NCI-H460 (cell line): ENCODE results near the gene CIRBP. TPM values are rescaled to one million over a fixed set of nuclear protein-coding genes. Genes with fewer than 3 reads are reported as not detected.

Experiments used
- DNase-seq: peaks from one replicate; pipeline ENCODE4 v3.0.0-alpha.2; 2016; ENCODE audit warnings: low read depth; ENCODE audit errors: extremely low read depth
- polyA plus RNA-seq: library from polyadenylated mRNA; depleted of rRNA; stranded (reverse); fragments of >200 nt; gene quantifications from 2 replicates; pipeline ENCODE4 v1.2.3, GENCODE V29; 2014; cell fraction: nucleus; rRNA removed
- total RNA-seq: library from RNA; depleted of rRNA; stranded (reverse); fragments of >200 nt; shearing (Covaris generic); gene quantifications from 2 replicates; pipeline ENCODE4 v1.2.3, GENCODE V29; 2014; rRNA removed

The CIRBP gene
- 134 and 148 TPM in 2 replicates for total RNA-seq
- polyA plus RNA-seq: 341 and 581 TPM in 2 replicates

DNA sequence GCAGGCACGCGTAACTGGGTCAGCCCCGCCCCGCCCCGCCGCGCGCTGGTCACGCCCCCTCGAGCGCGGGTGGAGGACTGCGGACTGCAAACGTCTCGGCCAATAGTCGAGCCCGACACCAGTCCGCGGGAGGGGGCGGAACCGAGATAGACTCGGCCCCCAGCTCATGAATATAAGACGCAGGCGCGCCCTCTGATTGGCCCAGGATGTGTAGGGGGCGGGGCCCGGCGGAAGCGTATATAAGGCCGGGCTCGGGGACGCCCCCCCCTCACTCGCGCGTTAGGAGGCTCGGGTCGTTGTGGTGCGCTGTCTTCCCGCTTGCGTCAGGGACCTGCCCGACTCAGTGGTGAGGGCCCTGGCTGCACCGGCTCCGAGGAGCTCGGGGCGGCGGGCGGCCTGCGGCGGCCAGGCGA is at the start of gene CIRBP:
Gene CIRBP, plus strand, starts transcription at position 268 of the 413 bp plus-strand sequence. CDS start 1,602 bp downstream, outside the sequence.
- DNase-seq: peak; percentile 96

DNA sequence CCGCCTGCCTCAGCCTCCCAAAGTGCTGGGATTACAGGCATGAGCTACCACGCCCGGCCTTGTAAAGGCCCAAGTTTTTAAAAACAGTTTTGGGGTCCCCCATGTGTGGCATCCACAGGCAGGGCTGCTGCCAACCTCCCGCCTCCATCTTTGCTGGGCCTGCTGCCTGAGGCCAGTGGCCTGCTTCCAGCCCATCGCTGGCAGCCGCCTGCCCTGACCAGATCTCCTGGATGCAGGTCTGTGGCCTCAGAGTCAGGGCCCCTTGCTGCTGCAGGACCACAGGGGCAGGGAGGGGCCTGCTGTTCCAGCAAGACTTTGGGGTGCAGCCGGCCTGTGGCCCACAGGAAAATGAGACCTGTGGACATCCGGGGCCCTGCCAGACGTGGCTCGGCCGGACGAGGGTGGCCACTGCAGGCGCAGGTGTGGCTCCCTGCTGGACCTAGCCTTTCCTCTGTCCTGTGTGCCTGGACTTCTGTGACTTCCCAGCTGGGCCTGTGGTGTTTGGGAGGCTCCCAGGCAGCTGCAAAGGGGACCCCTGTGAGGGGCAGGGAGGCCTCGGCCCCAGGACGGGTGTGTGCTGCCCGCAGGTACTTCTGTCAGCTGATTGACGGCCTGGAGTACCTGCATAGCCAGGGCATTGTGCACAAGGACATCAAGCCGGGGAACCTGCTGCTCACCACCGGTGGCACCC is 49.2 kb upstream of the CIRBP start:
- no peak for DNase-seq

DNA sequence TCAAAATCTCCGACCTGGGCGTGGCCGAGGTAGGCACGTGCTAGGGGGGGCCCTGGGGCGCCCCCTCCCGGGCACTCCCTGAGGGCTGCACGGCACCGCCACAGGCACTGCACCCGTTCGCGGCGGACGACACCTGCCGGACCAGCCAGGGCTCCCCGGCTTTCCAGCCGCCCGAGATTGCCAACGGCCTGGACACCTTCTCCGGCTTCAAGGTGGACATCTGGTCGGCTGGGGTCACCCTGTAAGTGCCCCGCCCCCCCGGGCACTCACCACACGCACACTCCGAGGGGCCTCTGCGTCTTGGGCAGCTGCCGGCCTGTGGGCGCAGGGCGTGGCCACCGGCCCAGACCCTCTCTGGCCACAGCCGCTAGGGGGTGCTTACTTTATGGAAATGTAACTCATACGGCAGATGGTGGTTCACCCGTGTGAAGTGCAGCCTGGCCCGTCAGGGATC is 48.6 kb upstream of the CIRBP start:
- DNase-seq: no peak

DNA sequence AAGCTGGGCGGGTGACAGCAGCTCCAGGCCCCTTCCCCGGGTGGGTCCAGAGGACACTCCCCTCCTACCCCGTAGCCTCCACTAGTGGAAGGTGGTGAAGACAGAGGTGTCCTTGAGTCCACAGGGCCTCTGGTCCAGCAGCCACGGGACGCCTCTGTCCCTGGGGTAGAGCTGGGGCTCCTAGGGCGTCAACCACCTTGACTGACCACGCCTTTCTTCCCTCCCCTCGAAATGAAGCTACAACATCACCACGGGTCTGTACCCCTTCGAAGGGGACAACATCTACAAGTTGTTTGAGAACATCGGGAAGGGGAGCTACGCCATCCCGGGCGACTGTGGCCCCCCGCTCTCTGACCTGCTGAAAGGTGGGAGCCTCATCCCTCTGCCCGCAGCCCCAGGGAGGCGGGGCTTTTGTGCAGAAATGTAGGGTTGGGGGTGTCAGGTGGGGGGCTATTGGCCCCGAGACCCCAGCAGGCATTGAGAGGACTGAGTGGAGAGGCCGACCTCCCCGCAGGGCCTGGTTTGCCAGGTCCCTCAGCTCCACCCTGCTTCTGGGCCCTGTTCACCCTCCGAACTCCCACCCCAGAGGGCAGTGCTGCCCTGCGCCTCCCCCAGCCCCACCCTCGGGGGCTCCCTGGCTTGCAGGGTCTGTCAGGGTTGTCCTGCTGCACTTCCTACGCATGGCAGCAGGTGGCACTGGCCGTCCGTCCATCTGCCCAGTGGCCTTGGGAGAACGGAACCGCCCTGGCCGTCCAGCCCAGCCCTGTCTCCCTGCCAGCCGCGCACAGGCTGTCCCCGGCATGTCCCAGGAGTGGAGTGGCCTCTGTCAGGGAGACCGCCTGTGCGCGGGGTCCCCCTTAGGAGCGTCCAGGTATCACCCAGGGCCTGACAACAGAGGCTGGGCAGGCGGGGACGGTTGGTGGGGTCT is 47.9 kb upstream of the CIRBP start:
- DNase-seq: peak; percentile 45

DNA sequence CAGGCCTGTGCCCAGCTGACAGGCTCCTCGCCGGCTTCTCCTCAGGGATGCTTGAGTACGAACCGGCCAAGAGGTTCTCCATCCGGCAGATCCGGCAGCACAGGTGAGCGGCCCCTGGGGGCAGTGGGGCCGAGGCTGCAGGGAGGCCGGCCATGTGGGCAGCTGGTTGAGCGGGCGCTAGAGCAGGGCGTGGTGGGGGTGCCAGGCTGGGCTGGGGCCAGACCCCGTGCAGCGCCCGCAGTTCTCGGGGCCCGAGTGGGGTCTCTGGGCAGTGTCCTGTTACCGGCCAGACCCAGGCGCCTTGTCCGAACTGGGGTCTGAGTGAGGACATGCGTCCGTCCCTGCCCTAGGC is 47.3 kb upstream of the CIRBP start:
- no peak for DNase-seq

DNA sequence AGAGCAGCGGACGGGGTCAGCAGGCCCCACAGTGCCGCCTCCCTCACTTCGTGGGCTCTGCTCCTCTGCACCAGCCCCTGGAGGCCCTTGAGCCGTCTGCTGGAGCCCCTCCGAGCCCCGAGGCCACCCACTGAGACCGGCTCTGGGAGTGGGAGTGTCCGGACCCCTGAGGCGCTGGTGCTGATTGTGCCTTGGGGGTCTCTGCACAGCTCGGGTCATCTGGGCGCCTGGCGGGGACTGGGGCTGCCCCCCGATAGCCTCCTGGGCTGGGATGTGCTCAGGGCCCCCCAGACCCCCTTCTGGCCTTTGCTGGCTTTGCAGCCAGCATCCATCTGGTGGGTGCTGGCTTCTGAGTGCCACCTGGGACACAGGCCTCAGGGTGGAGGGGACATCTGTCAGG is 46.7 kb upstream of the CIRBP start:
- no peak for DNase-seq

DNA sequence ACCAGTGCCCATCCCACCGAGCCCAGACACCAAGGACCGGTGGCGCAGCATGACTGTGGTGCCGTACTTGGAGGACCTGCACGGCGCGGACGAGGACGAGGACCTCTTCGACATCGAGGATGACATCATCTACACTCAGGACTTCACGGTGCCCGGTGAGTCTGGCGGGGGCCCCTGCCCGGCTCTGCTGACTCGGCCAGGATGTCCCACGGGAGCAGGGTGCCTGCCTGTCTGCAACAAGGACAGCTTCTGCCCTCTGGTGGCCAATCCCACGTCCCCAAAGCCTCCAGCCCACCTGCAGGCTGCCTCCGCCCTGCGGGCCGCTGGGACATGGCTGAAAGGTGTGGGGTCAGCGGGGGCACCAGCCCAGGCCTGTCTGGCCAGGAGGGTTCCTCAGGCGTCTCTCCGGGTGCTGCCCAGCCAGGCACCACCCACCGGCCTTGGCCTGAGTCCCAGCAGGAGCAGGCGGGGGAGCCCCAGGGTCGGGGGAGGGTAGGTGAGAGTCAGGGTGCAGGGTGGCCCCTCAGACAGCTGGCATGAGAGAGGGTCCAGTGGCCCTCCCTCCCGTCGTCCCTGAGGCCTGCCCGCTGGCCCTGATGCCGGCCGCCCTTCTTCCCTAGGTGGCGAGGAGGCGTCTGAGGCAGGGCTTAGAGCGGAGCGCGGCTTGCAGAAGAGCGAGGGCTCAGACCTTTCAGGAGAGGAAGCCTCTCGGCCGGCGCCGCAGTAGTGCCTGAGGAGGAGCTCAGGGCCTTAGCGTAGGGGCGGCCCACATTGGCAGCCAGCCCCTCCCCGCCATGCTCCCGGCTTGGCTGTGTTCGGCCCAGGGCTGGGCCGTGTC is 45.9 kb upstream of the CIRBP start:
- no peak for DNase-seq

DNA sequence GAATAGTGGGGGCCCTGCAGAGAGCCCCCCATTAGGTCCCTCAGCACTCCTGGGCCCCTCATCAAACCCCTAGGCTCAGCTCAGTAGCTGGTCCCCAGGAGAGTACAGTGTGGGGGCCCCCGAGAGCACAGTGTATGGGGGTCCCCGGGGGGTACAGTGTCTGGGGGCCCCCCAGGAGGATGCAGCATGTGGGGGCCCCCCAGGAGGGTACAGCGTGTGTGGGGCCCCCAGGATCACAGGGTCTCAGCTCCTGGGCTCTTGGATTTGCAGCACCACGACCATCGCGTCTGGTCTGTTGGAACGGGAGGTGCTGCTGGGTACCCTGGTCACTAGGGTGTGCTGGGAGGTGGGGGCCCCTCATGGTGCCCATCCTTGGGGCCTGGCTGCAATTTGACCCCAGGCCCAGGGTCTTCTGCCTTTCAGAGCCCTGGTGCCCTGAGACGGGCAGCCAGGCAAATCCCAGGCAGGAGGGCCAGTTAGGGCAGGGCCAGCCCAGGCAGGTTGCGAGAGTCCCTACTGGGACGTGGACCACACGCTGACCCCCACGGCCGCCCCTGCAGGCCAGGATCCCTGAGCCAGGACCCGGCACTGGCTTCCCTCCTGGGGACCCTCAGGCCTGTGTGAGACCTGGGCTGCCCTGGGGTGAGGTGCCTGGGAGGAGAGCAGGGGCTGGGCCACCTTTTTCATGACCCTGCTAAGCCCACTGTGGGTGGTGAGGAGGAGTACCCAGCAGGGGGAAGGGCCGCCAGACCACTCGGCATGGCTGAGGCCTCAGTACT is 44.9 kb upstream of the CIRBP start:
- no peak for DNase-seq

DNA sequence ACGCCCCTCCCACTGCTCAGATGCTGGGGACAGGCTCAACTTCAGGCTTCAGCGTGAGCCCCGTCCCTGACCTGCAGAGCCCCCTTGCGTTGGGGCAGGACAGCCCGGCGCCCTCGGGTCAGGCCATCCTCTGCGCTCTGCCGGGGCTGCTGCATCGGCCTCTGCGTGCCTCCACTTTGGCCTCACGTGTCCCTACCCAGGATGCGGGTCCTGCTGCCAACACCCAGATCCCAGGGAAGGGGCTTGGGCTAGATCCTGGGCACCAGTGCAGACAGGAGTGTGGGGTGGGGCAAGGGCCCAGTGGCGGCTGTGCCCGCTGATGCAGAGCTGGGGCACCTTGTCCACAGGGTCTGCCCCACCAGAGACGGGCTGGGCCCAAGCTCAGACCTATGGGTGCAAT is 44.3 kb upstream of the CIRBP start:
- DNase-seq: no peak

DNA sequence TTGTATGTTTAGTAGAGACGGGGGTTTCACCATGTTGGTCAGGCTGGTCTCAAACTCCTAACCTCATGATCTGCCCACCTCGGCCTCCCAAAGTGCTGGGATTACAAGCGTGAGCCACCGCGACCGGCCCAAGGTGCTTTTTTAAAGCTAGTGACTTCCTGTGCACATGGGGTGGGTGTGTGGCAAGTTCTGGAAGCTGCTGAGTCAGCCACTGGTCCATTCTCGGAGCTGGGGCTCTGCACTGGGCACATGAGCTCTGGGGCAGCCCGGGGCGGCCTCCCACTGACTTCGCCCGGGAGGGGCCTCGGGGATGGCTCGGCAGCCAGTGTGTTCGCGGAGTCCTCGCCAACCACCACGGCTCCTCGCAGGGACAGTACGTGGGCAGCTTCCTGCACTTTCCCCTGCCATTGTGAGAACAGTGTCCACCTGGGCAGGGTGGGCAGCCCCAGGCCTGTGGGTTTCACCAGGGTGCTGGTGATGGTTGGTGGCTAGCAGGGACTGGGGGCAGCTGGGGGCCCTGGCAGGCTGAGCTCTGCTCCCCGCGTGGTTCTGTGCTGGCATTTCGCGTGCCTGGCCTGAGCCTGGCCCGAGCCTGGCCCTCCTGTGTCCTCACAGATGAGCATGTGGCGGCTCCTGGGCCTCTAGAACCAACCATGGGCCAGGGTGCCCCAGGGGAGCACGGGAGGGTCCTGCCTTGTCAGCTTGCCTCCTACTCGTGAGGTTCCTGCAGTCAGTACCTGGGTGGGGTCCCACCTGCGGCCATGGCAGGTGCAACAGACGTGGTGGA is 43.5 kb upstream of the CIRBP start:
- no peak for DNase-seq

DNA sequence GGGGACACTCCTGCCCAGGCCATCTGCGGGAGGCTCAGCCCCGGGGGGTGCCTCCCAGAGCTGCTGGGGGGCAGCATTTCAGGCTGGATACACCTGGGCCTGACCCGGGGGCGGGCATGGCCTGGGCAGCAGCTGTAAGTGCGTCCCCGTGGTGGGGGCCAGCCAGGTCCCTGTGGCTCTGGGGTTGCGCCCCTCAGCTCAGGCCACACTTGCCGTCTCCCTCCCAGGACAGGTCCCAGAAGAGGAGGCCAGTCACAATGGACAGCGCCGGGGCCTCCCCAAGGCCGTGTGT is 43.0 kb upstream of the CIRBP start:
- no peak for DNase-seq

DNA sequence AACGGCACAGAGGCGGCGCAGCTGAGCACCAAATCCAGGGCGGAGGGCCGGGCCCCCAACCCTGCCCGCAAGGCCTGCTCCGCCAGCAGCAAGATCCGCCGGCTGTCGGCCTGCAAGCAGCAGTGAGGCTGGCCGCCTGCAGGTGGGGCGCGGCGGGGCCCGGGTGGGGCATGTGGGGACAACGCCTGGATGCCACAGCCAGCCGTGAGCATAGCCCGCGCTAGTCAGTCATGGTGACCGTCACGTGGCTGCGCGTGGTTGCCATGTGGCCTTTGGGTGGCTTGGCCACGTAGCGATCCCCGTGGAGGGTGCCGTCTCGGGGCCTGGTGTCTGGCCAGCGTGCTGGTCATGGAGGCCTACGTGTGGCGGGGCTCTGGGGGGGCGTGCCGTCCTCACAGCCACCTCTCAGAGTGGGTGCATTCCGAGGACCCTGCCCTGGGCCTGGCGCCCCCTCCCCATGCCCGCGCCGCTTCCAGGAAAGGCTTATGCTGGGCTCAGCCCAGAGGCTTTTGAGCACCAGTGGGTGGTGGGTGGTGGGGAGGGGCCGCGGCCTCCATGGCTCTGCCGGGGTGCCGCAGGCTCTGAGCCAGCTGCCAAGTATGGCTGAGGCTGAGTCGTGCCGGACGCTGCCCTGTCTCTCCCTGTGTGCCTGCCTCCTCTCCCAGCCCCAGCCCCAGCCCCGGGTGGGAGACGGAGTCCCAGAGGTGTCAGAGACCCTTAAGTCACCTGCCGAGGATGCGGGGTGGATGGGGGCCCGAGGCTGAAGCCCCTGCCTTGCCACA is 42.4 kb upstream of the CIRBP start:
- DNase-seq: no peak

DNA sequence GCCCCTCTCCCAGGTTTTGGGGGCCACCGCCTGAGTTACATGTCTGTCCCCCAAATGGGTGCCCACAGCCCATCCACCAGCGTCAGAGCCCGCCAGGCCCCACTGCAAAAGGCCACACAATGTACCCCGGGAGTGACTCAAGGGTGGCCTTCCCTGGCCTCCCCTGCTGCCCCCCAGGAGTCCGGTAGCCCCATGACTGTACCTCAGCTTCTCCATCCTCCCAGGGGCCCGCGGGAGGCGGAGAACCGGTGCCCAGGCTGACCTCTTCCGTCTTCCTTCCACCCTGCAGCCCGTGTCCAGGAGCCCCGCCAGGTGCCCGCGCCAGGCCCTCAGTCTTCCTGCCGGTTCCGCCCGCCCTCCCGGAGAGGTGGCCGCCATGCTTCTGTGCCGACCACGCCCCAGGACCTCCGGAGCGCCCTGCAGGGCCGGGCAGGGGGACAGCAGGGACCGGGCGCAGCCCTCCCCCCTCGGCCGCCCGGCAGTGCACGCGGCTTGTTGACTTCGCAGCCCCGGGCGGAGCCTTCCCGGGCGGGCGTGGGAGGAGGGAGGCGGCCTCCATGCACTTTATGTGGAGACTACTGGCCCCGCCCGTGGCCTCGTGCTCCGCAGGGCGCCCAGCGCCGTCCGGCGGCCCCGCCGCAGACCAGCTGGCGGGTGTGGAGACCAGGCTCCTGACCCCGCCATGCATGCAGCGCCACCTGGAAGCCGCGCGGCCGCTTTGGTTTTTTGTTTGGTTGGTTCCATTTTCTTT is 41.7 kb upstream of the CIRBP start:
- DNase-seq: no peak

DNA sequence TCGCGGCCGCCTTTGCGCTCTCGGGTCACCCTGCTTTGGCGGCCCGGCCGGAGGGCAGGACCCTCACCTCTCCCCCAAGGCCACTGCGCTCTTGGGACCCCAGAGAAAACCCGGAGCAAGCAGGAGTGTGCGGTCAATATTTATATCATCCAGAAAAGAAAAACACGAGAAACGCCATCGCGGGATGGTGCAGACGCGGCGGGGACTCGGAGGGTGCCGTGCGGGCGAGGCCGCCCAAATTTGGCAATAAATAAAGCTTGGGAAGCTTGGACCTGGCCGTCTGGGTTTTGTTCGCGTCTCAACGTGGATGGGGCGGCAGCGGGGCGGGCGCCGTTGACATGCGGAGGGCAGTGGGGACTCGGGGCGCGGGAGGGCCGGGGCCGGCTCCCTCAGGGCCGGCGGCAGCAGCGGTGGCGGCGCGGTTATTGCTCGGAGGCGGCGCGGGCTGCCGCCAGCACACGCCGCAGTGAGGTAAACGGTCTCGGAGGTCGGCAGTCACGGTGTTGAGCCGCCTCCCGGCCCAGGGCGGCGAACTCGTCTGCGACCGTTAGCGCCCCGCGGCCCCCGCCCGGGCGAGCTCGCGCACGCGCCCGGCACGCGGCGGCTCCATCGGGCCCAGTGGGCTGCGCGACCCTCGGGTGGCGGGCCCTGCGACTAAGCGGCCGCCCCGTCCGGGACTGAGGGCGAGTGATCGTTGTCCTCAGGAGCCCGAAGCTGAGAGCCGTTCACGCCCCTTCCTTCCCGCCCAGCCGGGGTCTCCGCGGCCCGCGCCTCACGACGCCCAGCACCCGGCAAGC is 40.8 kb upstream of the CIRBP start:
- no peak for DNase-seq

DNA sequence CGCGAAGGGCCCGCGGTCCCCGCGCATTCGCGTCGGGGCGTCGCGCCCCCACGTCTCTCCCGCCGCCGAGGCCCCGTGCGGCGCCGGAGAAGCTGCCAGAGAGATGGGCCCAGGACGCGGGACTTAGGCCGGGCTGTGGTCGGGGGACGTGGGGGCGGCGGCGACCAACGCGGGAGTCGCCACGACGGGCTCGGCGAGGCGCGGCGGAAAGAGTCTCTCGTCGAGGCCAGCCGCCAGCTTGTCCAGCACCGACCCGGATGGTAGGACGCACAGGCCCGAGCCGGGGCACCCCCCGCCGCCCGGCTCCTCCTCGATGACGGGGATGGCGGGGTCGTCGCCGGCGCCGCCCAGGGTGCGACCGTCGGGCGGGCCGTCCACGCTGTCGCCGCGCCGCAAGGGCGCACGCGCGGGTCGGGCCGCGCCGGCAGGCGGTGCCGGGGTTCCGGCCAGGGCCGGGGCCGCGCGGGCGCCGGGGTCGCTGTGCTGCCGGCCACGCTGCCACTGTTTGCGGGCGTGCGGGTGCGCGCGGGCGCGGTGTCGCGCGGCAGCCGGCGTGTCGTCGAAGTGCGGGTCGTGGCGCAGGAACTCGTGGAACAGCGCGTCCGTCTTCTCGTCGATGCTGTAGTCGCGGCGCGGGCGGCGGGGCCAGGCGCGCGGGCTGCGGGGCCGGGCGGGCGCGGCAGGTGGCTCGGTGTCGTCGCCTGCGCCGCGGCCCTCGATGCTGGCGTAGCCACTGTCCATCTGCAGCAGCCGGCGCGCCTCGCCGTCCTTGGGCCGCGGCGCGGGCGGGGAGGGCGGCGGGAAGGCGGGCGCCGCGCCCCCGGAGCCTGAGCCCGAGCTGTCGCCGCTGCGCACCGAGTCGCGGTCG is 39.8 kb upstream of the CIRBP start:
- no peak for DNase-seq
